ENCODE data around the gene PRKG1. TPM values are rescaled to one million over a fixed set of nuclear protein-coding genes. Genes with fewer than 3 reads are reported as not detected.
A peak's percentile ranks its signal among the peaks of the same experiment; 100 is the strongest.

PRKG1 gene
- total RNA-seq, 1 donor from 2014 or later, result 50.2 TPM

- H3K9me3 ChIP-seq, result no peaks in the 10 kb centered on the region
- no peak for DNase-seq (ENCODE audit: low spot score in 2 of 2)
- peaks cover 0 to 11% of the 10 kb centered on the region in 2 donors for H3K4me1 ChIP-seq
- intact Hi-C loops (cut with DNase I), result loop anchor here (10.0 kb wide), 1 partner anchor 541 kb away; no protein-coding TSS in a partner anchor
- no peaks in the 10 kb centered on the region for H3K27me3 ChIP-seq
- no peak overlapping the region for H3K4me3 ChIP-seq
- H3K27ac ChIP-seq, result no peak overlapping the region
- TF ChIP-seq CTCF (IDR thresholded peaks at IDR 0.05), result no peak
- no peaks in the 10 kb centered on the region for H3K36me3 ChIP-seq
These were observed 891.2 kb downstream of the PRKG1 start for GRCh38 chr10:51965451-51965850.

GRCh38 chr10:51972733-51973346 lies 898.6 kb downstream of the PRKG1 start:
- no peak overlapping the region for H3K27ac ChIP-seq
- intact Hi-C loops (cut with DNase I), result no loop called here
- peaks cover 0 to 3% of the 10 kb centered on the region in 2 donors for H3K4me1 ChIP-seq
- H3K36me3 ChIP-seq, result no peaks in the 10 kb centered on the region
- DNase-seq (ENCODE audit: low spot score in 2 of 2), result no peak
- no peaks in the 10 kb centered on the region for H3K9me3 ChIP-seq
- no peaks in the 10 kb centered on the region for H3K27me3 ChIP-seq
- no peak overlapping the region for H3K4me3 ChIP-seq
- no peak for TF ChIP-seq CTCF (IDR thresholded peaks at IDR 0.05)

GRCh38 chr10:51980752-51981151 lies 906.5 kb downstream of the PRKG1 start:
- no peaks in the 10 kb centered on the region for H3K36me3 ChIP-seq
- H3K27me3 ChIP-seq, result no peaks in the 10 kb centered on the region
- intact Hi-C loops (cut with DNase I), result no loop called here
- TF ChIP-seq CTCF (IDR thresholded peaks at IDR 0.05), result no peak
- H3K9me3 ChIP-seq, result no peaks in the 10 kb centered on the region
- no peak overlapping the region for H3K4me3 ChIP-seq
- DNase-seq (ENCODE audit: low spot score in 2 of 2), result no peak
- H3K27ac ChIP-seq, result no peak overlapping the region
- peaks cover 0 to 4% of the 10 kb centered on the region in 2 donors for H3K4me1 ChIP-seq

GRCh38 chr10:51981731-51982130 lies 907.4 kb downstream of the PRKG1 start:
- Histone ChIP-seq H3K4me3 (no peak overlapping the region), H3K36me3 (no peaks in the 10 kb centered on the region), H3K27ac (no peak overlapping the region), H3K9me3 (no peaks in the 10 kb centered on the region), H3K4me1 (peaks cover 2 to 8% of the 10 kb centered on the region in 2 donors), H3K27me3 (no peaks in the 10 kb centered on the region)
- intact Hi-C loops (cut with DNase I), result no loop called here
- no peak for DNase-seq (ENCODE audit: low spot score in 2 of 2)
- no peak for TF ChIP-seq CTCF (IDR thresholded peaks at IDR 0.05)

- H3K27me3 ChIP-seq, result no peaks in the 10 kb centered on the region
- H3K9me3 ChIP-seq, result no peaks in the 10 kb centered on the region
- intact Hi-C loops (cut with DNase I), result no loop called here
- TF ChIP-seq CTCF (IDR thresholded peaks at IDR 0.05), result no peak
- no peak overlapping the region for H3K27ac ChIP-seq
- no peak overlapping the region for H3K4me3 ChIP-seq
- no peaks in the 10 kb centered on the region for H3K36me3 ChIP-seq
- peaks cover 2 to 8% of the 10 kb centered on the region in 2 donors for H3K4me1 ChIP-seq
- DNase-seq (ENCODE audit: low spot score in 2 of 2), result no peak
These were observed 909.2 kb downstream of the PRKG1 start for GRCh38 chr10:51983481-51983880.

- no peaks in the 10 kb centered on the region for H3K36me3 ChIP-seq
- H3K27ac ChIP-seq, result peak overlapping the region; percentile 19 to 30
- peaks cover 0 to 6% of the 10 kb centered on the region in 2 donors for H3K9me3 ChIP-seq
- no peaks in the 10 kb centered on the region for H3K27me3 ChIP-seq
- no peak overlapping the region for H3K4me3 ChIP-seq
- intact Hi-C loops (cut with DNase I), result no loop called here
- DNase-seq (ENCODE audit: low spot score in 2 of 2), result no peak
- H3K4me1 ChIP-seq, result peaks cover 2 to 8% of the 10 kb centered on the region in 2 donors
- no peak for TF ChIP-seq CTCF (IDR thresholded peaks at IDR 0.05)
These were observed 911.0 kb downstream of the PRKG1 start for GRCh38 chr10:51985336-51985735.
